GM18909 (cell line): ENCODE data around the gene THSD7B.

ENCODE experiments used
- ATAC-seq: cut with Tn5 transposase; IDR thresholded peaks from one replicate; pipeline ENCODE4 v1.9.1; 2021; ENCODE audit warnings: mild to moderate bottlenecking; ENCODE audit not compliant: unreplicated experiment, poor library complexity

The THSD7B gene

GRCh38 chr2:137115795-137116089, 350.4 kb downstream of the THSD7B start:
- ATAC-seq, result no peak

GRCh38 chr2:137117385-137117784, 352.0 kb downstream of the THSD7B start:
- ATAC-seq, result no peak

- ATAC-seq, result no peak
Measured at GRCh38 chr2:137118140-137118539, 352.8 kb downstream of the THSD7B start.

GRCh38 chr2:137123226-137123625, 357.9 kb downstream of the THSD7B start:
- ATAC-seq, result no peak

GRCh38 chr2:137133225-137133624, 367.9 kb downstream of the THSD7B start:
- ATAC-seq, result no peak

GRCh38 chr2:137138263-137138662, 372.9 kb downstream of the THSD7B start:
- no peak for ATAC-seq

GRCh38 chr2:137151731-137152130, 386.4 kb downstream of the THSD7B start:
- ATAC-seq, result no peak

GRCh38 chr2:137154946-137155345, 389.6 kb downstream of the THSD7B start:
- no peak for ATAC-seq

GRCh38 chr2:137155356-137156104, 390.2 kb downstream of the THSD7B start:
- ATAC-seq, result no peak

- no peak for ATAC-seq
Measured at GRCh38 chr2:137156221-137156844, 391.0 kb downstream of the THSD7B start.

- ATAC-seq, result no peak
Measured at GRCh38 chr2:137157851-137158250, 392.5 kb downstream of the THSD7B start.

GRCh38 chr2:137161250-137161649, 395.9 kb downstream of the THSD7B start:
- ATAC-seq, result no peak

- ATAC-seq, result no peak
Measured at GRCh38 chr2:137165968-137166367, 400.6 kb downstream of the THSD7B start.

GRCh38 chr2:137167651-137168050, 402.3 kb downstream of the THSD7B start:
- no peak for ATAC-seq

- no peak for ATAC-seq
Measured at GRCh38 chr2:137168552-137168951, 403.2 kb downstream of the THSD7B start.

GRCh38 chr2:137172162-137172561, 406.8 kb downstream of the THSD7B start:
- no peak for ATAC-seq

GRCh38 chr2:137173463-137173862, 408.1 kb downstream of the THSD7B start:
- peak; percentile 90 for ATAC-seq

- ATAC-seq, result no peak
Measured at GRCh38 chr2:137175246-137175645, 409.9 kb downstream of the THSD7B start.

GRCh38 chr2:137178951-137179377, 413.6 kb downstream of the THSD7B start:
- ATAC-seq, result no peak

- ATAC-seq, result no peak
Measured at GRCh38 chr2:137179542-137179941, 414.2 kb downstream of the THSD7B start.

- ATAC-seq, result no peak
Measured at GRCh38 chr2:137180012-137180411, 414.7 kb downstream of the THSD7B start.

- no peak for ATAC-seq
Measured at GRCh38 chr2:137181370-137181769, 416.0 kb downstream of the THSD7B start.
